GM23338 (cell line): ENCODE results near the gene TMEM61. TPM values are rescaled to one million over a fixed set of nuclear protein-coding genes. Genes with fewer than 3 reads are reported as not detected.

ENCODE experiments used
- ATAC-seq: fragments of 200-7000 bp; cut with Tn5 transposase; 3 replicates; pipeline ENCODE4 v1.9.1; 2020
- DNase-seq: peaks from one replicate; pipeline ENCODE4 v3.0.0-alpha.2; 2015; ENCODE audit warnings: low spot score
- H2AFZ ChIP-seq: fragments of 200-600 bp; sonication (generic); 2 replicates; pipeline ENCODE4 v1.8.0; 2016; ENCODE audit warnings: antibody characterized with exemption, mild to moderate bottlenecking, moderate library complexity
- H3F3A ChIP-seq: fragments of 200-600 bp; sonication (generic); replicated peaks from 2 replicates; pipeline ENCODE4 v1.8.0; 2017; ENCODE audit warnings: antibody characterized with exemption, mixed run types, low read depth
- H3K27ac ChIP-seq: fragments of 200-600 bp; sonication (generic); 2 replicates; pipeline ENCODE4 v1.6.1; 2016; ENCODE audit warnings: low read depth
- H3K27me3 ChIP-seq: fragments of 200-600 bp; sonication (generic); 2 replicates; pipeline ENCODE4 v1.8.0; 2016; ENCODE audit warnings: mild to moderate bottlenecking, mixed run types, moderate library complexity; ENCODE audit not compliant: insufficient read depth
- H3K36me3 ChIP-seq: fragments of 200-600 bp; sonication (generic); 2 replicates; pipeline ENCODE4 v1.8.0; 2016; ENCODE audit warnings: mild to moderate bottlenecking; ENCODE audit not compliant: insufficient read depth
- H3K4me1 ChIP-seq: fragments of 200-600 bp; sonication (generic); 2 replicates; pipeline ENCODE4 v1.8.0; 2016; ENCODE audit warnings: mild to moderate bottlenecking, moderate library complexity; ENCODE audit not compliant: insufficient read depth
- H3K4me2 ChIP-seq: fragments of 200-600 bp; sonication (generic); 2 replicates; pipeline ENCODE4 v1.7.1; 2017; ENCODE audit warnings: mixed run types
- H3K4me3 ChIP-seq: fragments of 200-600 bp; sonication (generic); 2 replicates; pipeline ENCODE4 v1.6.1; 2016; ENCODE audit warnings: mixed run types
- H3K79me2 ChIP-seq: fragments of 200-600 bp; sonication (generic); replicated peaks from 2 replicates; pipeline ENCODE4 v1.8.0; 2017; ENCODE audit warnings: mild to moderate bottlenecking; ENCODE audit not compliant: insufficient read depth
- H3K9me2 ChIP-seq: fragments of 200-600 bp; sonication (generic); 2 replicates; pipeline ENCODE4 v1.8.0; 2017; ENCODE audit not compliant: insufficient read depth
- H4K20me1 ChIP-seq: fragments of 200-600 bp; sonication (generic); replicated peaks from 2 replicates; pipeline ENCODE4 v1.8.0; 2017; ENCODE audit warnings: mild to moderate bottlenecking; ENCODE audit not compliant: insufficient read depth
- H3K27ac Mint-ChIP-seq: 2 replicates; pipeline ENCODE4 v1.8.0; 2020; ENCODE audit warnings: inconsistent platforms, mild to moderate bottlenecking, moderate library complexity, mixed read lengths
- H3K27me3 Mint-ChIP-seq: 3 replicates; pipeline ENCODE4 v1.8.0; 2022; ENCODE audit warnings: low read depth, mild to moderate bottlenecking, moderate library complexity, mixed read lengths, inconsistent platforms; ENCODE audit not compliant: insufficient read depth, poor library complexity
- H3K36me3 Mint-ChIP-seq: 3 replicates; pipeline ENCODE4 v1.8.0; 2021; ENCODE audit warnings: low read depth, mild to moderate bottlenecking, inconsistent platforms, moderate library complexity, mixed read lengths
- H3K4me1 Mint-ChIP-seq: 3 replicates; pipeline ENCODE4 v1.8.0; 2020; ENCODE audit warnings: mild to moderate bottlenecking, inconsistent platforms, mixed read lengths
- H3K4me3 Mint-ChIP-seq: 3 replicates; pipeline ENCODE4 v1.8.0; 2021; ENCODE audit warnings: moderate library complexity, mild to moderate bottlenecking, inconsistent platforms, mixed read lengths
- H3K9me3 Mint-ChIP-seq: 3 replicates; pipeline ENCODE4 v1.8.0; 2020; ENCODE audit warnings: moderate library complexity, mild to moderate bottlenecking, inconsistent platforms, mixed read lengths
- CREB1 ChIP-seq: fragments of 250-450 bp; sonication (Bioruptor Pico); IDR thresholded peaks from 2 replicates; pipeline ENCODE4 v1.5.0; 2020; ENCODE audit warnings: low read depth, mild to moderate bottlenecking, moderate library complexity
- CTCF ChIP-seq, 2 experiments: fragments of 200-600 bp in 1 of 2; sonication (generic) in 1 of 2; conservative IDR thresholded peaks; 2 replicates each; pipeline versions ENCODE4 v1.5.1 to v1.6.1; 2016 to 2017; ENCODE audit warnings: antibody characterized with exemption in 2 of 2, low read depth in 2 of 2, mild to moderate bottlenecking in 2 of 2, moderate library complexity in 1 of 2
- ETS1 ChIP-seq: IDR thresholded peaks from 2 replicates; pipeline ENCODE4 v1.6.1; 2016; ENCODE audit warnings: antibody characterized with exemption
- EZH2 ChIP-seq: fragments of 200-600 bp; sonication (generic); IDR thresholded peaks from one replicate; pipeline ENCODE4 v1.8.0; 2017; ENCODE audit warnings: antibody characterized with exemption, mild to moderate bottlenecking, low read depth; ENCODE audit not compliant: unreplicated experiment
- JUNB ChIP-seq: IDR thresholded peaks from one replicate; pipeline ENCODE4 v1.6.1; 2016; ENCODE audit warnings: antibody characterized with exemption; ENCODE audit not compliant: unreplicated experiment
- NANOG ChIP-seq: IDR thresholded peaks from 2 replicates; pipeline ENCODE4 v1.6.1; 2016; ENCODE audit warnings: antibody characterized with exemption, borderline replicate concordance
- POLR2AphosphoS5 ChIP-seq: IDR thresholded peaks from 2 replicates; pipeline ENCODE4 v1.6.1; 2016; ENCODE audit warnings: antibody characterized with exemption, low read depth
- REST ChIP-seq: IDR thresholded peaks from one replicate; pipeline ENCODE4 v1.6.1; 2018; ENCODE audit warnings: antibody characterized with exemption; ENCODE audit not compliant: unreplicated experiment
- STAT1 ChIP-seq: IDR thresholded peaks from one replicate; pipeline ENCODE4 v1.6.1; 2016; ENCODE audit warnings: antibody characterized with exemption; ENCODE audit not compliant: unreplicated experiment
- ZNF114 ChIP-seq: fragments of 250-450 bp; sonication (Bioruptor Pico); IDR thresholded peaks from 2 replicates; pipeline ENCODE4 v1.5.0; 2020; ENCODE audit warnings: mild to moderate bottlenecking, moderate library complexity
- ZNF331 ChIP-seq: fragments of 250-450 bp; sonication (Bioruptor Pico); IDR thresholded peaks from 2 replicates; pipeline ENCODE4 v1.5.0; 2020; ENCODE audit warnings: low read depth, mild to moderate bottlenecking, moderate library complexity
- polyA plus RNA-seq: library from polyadenylated mRNA; unstranded; fragments of >200 nt; fragmentation: Nextera tagmentation; extraction: Ambion mirVana; gene quantifications from 2 replicates; pipeline ENCODE4 v1.2.1, GENCODE V29; 2016
- total RNA-seq: library from RNA; depleted of rRNA; stranded (reverse); fragments of >200 nt; shearing (Covaris generic); gene quantifications from 2 replicates; pipeline ENCODE4 v1.2.3, GENCODE V29; 2014

TMEM61 gene
- total and polyA plus RNA-seq, 2 experiments from 2014 or later, result 2.0 to 3.6 TPM

- Histone ChIP-seq H3K36me3 (no peaks in the 10 kb centered on the region), H3K27ac (no peak overlapping the region), H3K9me2 (no peaks in the 10 kb centered on the region), H3K4me2 (no peak overlapping the region), H4K20me1 (no peaks in the 10 kb centered on the region), H3K4me3 (no peak overlapping the region), H3K4me1 (peaks cover 18% of the 10 kb centered on the region), H3K27me3 (no peaks in the 10 kb centered on the region), H2AFZ (no peak overlapping the region), H3F3A (no peaks in the 10 kb centered on the region), H3K79me2 (no peaks in the 10 kb centered on the region)
- TF ChIP-seq ZNF331 (CRISPR knock-in tag) (no peak), NANOG (no peak), STAT1 (no peak), REST (no peak), EZH2 (no peak), CTCF (conservative IDR thresholded peaks at IDR 0.05; ENCODE audit: low read depth in 2 of 2) (no peak), JUNB (no peak), ZNF114 (CRISPR knock-in tag) (no peak), ETS1 (no peak), CREB1 (CRISPR knock-in tag) (no peak), POLR2AphosphoS5 (no peak)
- peaks cover 3% of the 10 kb centered on the region; the same call in 2 of the 3 replicates for H3K9me3 Mint-ChIP-seq
- no peak overlapping the region for H3K4me3 Mint-ChIP-seq
- ATAC-seq (no peak), DNase-seq (no peak)
- peaks cover 5% of the 10 kb centered on the region for H3K36me3 Mint-ChIP-seq
- H3K27me3 Mint-ChIP-seq, result peaks cover 16% of the 10 kb centered on the region
- peaks cover 20% of the 10 kb centered on the region for H3K4me1 Mint-ChIP-seq
- no peak overlapping the region for H3K27ac Mint-ChIP-seq
These were observed 31.4 kb upstream of the TMEM61 start for GRCh38 chr1:54949053-54949452.
